ENCODE results near the gene UVSSA.

UVSSA gene

DNA sequence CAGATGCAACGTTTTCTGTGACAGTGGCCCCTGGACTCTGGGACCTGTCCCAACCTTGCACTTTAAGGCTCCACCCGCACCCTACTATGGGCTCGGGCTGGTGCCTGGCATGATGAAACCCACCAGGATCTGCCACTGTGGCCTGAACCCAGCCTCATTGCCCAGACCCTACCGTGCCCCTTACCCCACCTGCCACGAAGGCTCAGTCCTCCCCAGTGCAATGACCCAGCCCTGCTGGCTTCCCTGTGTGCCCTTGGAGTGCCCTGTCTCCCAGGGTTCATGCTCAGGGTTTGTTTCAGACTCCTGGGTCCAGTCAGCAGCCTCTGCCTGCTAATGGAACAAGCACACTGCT, 3.1 kb downstream of the UVSSA start:
- DNase-seq: no peak

GRCh38 chr4:1351854-1352566, 5.0 kb downstream of the UVSSA start:
- peak; percentile 81 for DNase-seq

- DNase-seq: no peak
Observed at GRCh38 chr4:1352567-1352900, 5.5 kb downstream of the UVSSA start.

DNA sequence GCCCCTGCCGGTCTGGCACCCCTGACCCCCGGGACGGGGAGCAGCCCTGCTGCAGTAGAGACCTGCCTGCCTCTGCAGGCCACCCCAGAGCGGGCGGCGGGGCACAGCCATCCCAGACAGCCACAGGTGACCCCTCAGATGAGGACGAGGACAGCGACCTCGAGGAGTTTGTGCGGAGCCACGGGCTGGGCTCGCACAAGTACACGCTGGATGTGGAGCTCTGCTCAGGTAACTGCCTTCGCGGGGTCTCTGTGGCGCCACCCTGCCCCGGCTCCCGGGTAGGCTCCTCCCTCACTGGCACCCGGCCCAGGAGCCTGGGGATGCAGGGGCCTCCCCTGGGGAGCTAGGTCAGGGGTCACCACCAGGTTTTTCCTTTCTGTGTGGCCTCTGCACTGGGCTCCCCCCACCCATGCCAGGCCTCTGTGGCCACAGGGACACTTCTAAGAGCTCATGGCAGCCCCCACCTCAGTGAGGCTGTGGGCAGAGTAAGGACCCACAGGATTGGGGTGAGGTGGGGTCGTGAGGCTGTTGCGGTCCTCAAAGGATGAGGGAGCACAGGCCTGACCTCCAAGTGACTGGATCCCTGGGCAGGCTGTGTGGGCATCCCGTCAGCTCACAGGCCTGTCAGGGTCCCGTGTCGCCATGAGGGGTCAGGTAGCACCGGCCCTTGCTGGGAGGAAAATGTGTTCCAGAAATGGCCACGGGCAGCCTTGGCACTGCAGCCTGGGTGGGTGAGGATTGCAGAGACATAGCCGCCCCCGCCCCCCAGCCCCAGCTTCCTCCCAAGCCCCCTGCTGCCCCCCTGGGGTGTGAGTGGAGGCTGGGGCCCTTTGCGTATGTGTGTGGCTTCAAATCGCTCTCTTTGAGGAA, 6.4 kb downstream of the UVSSA start:
- no peak for DNase-seq

- no peak for DNase-seq
Observed at GRCh38 chr4:1354136-1354982, 7.4 kb downstream of the UVSSA start.

GRCh38 chr4:1354983-1355275, 7.9 kb downstream of the UVSSA start:
- no peak for DNase-seq

GRCh38 chr4:1355378-1355777, 8.4 kb downstream of the UVSSA start:
- DNase-seq: no peak

DNA sequence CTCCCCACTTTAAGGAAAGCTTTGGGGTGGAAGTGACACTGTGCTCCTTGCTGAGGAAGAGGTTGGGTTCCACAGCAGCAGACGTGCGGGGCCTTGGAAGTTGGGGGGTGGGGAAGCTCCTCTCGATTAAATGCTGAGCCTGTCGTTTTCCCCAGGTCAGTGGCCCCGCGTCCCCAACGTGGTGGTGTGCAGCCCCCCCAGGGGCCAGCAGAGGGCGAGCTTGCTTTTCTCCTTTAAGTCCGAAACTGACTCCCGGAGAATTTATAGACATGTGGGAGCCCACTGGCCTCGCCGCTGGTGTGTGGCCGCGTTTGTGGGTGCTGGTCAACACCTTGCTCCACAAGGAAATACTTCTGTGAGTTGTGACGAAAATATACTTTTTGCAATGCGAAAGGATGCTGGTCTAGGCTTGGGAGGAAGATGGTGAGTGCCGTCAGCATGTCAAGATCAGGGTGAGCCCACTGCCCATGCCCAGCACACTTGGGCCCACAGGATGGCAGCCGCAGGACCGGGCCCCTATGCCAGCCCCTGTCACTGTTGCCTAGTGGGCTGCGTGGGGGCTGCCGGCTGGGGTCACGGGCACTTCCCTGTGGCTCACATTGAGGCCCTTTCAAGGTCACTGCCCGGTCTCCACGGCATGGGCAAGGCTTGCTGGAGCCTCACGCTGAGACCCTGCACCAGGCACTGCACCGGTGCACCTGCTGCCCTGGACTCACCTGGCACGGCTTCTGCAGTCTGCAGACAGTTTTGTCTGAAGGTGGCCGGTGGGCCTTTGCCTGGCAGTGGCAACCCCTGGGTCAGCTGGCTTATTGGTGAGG, 9.4 kb downstream of the UVSSA start:
- peak; percentile 57 for DNase-seq

GRCh38 chr4:1357356-1358248, 10.6 kb downstream of the UVSSA start:
- no peak for DNase-seq

- no peak for DNase-seq
Observed at GRCh38 chr4:1358421-1359143, 11.6 kb downstream of the UVSSA start.

DNA sequence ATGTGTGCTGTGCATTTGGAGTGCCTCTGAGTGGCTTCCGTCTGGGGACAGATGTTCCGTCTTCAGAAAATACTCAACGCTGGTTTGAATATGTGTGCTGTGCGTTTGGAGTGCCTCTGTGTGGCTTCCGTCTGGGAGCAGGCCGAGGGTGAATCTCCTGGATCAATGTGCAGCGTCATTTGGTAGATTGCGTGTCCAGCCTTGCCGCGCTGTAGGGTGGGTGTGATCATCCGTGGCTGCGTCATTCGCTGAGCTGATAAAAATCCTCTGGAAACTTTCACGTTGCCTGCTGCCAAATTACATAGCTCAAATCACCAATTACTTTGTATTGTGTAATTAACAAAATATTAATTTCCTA, 12.1 kb downstream of the UVSSA start:
- no peak for DNase-seq

DNA sequence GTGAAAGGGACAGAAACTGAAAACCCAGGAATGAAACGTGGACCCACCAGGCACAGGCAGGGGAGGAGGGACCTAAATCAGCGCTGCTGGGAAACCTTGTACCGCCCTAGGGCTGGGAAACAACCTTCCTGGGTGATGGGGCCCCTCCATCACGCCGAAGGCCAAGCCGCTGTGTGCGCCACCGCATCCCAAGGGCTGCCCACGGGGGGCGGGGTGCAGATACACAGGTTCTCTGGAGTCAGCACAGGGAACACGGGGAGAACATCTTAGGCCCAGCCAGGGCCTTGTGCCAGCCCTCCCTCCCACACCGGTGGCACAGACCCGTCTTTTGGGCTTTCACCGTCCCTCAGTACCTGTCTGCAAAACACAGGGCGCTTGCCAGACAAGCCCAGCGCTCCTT, 13.0 kb downstream of the UVSSA start:
- no peak for DNase-seq

- no peak for DNase-seq
Observed at GRCh38 chr4:1360423-1361283, 13.6 kb downstream of the UVSSA start.

GRCh38 chr4:1361431-1361830, 14.4 kb downstream of the UVSSA start:
- DNase-seq: no peak

- DNase-seq: no peak
Observed at GRCh38 chr4:1362046-1362445, 15.0 kb downstream of the UVSSA start.

DNA sequence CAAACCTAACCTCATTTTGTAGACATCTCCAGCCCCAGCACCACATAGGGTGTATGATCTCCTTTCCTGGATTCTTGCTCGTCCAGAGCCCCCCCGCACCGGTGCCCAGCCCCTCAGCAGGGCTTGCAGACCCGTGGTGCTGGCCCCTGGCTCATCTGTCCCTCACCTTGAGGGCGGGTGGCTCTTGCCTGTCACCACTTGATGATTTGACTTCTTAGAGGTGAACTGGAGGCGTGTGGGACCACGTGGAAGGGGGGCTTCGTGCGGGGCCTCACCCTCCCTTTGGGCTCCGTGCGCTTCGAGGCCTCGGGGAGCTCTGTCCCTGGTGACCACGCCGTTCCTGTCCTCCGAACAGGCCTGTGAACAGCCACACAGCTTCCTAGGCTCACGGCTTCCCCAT, 15.5 kb downstream of the UVSSA start:
- no peak for DNase-seq

- no peak for DNase-seq
Observed at GRCh38 chr4:1363513-1363912, 16.5 kb downstream of the UVSSA start.

DNA sequence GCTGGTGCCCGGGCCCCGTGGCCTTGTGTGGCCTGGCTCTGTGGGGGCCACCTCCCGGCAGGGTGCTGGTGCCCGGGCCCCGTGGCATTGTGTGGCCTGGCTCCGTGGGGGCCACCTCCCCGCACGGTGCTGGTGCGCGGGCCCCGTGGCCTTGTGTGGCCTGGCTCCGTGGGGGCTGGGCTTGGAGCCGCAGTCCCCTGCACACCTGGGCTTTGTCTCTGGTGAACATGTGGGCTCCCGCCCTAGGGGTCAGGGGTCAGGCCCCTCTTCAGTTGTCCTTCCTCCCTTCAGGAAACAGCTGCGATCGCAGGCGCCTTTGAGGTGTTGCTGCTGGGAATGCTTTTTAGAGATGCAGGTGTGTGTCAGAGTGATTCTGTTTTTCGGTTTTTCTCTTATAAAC, 17.2 kb downstream of the UVSSA start:
- no peak for DNase-seq

- no peak for DNase-seq
Observed at GRCh38 chr4:1364748-1365147, 17.7 kb downstream of the UVSSA start.

Data from right hindlimb (tissue), 1 donor.